Measurements from ENCODE around the gene DAP.
A peak's percentile ranks its signal among the peaks of the same experiment; 100 is the strongest.

Gene DAP

GRCh38 chr5:10709933-10710332, 51.1 kb downstream of the DAP start:
- no peak for DNase-seq (ENCODE audit: low read depth)

- DNase-seq (ENCODE audit: low read depth): no peak
Measured at GRCh38 chr5:10709409-10709808, 51.6 kb downstream of the DAP start.

GRCh38 chr5:10708189-10708944, 52.7 kb downstream of the DAP start:
- no peak for DNase-seq (ENCODE audit: low read depth)

GRCh38 chr5:10707198-10708142, 53.6 kb downstream of the DAP start:
- no peak for DNase-seq (ENCODE audit: low read depth)

- DNase-seq (ENCODE audit: low read depth): no peak
Measured at GRCh38 chr5:10706326-10706725, 54.7 kb downstream of the DAP start.

GRCh38 chr5:10705747-10706146, 55.3 kb downstream of the DAP start:
- DNase-seq (ENCODE audit: low read depth): no peak

- DNase-seq (ENCODE audit: low read depth): no peak
Measured at GRCh38 chr5:10704949-10705621, 55.9 kb downstream of the DAP start.

GRCh38 chr5:10703676-10704075, 57.4 kb downstream of the DAP start:
- no peak for DNase-seq (ENCODE audit: low read depth)

GRCh38 chr5:10702911-10703491, 58.0 kb downstream of the DAP start:
- DNase-seq (ENCODE audit: low read depth): no peak

- peak; percentile 63 for DNase-seq (ENCODE audit: low read depth)
Measured at GRCh38 chr5:10702040-10702629, 58.9 kb downstream of the DAP start.

- DNase-seq (ENCODE audit: low read depth): no peak
Measured at GRCh38 chr5:10701567-10702039, 59.4 kb downstream of the DAP start.

GRCh38 chr5:10700516-10700915, 60.5 kb downstream of the DAP start:
- DNase-seq (ENCODE audit: low read depth): no peak

- no peak for DNase-seq (ENCODE audit: low read depth)
Measured at GRCh38 chr5:10699987-10700386, 61.0 kb downstream of the DAP start.

- DNase-seq (ENCODE audit: low read depth): no peak
Measured at GRCh38 chr5:10699281-10699874, 61.7 kb downstream of the DAP start.

GRCh38 chr5:10695759-10696543, 65.1 kb downstream of the DAP start:
- no peak for DNase-seq (ENCODE audit: low read depth)

GRCh38 chr5:10695055-10695649, 65.9 kb downstream of the DAP start:
- DNase-seq (ENCODE audit: low read depth): peak; percentile 53

- no peak for DNase-seq (ENCODE audit: low read depth)
Measured at GRCh38 chr5:10691826-10692785, 68.9 kb downstream of the DAP start.

All from stromal cell of bone marrow (primary cell).